ENCODE results near the gene LRRC1. TPM values are rescaled to one million over a fixed set of nuclear protein-coding genes. Genes with fewer than 3 reads are reported as not detected.
A peak's percentile ranks its signal among the peaks of the same experiment; 100 is the strongest.

The LRRC1 gene
- total and polyA plus RNA-seq, 2 of the 13 experiments (the other 11 are each of a cell fraction or from before 2014, with no cell fraction given): 15.6 to 27.7 TPM

GRCh38 chr6:53794720-53795339 lies at the start of gene LRRC1 (continued):
- TF ChIP-seq THRA (CRISPR knock-in tag; IDR thresholded peaks at IDR 0.05; ENCODE audit: borderline replicate concordance) (peak; percentile 54; the same call in 1 of the 2 replicates), MTF2 (CRISPR knock-in tag; IDR thresholded peaks at IDR 0.05; ENCODE audit: borderline replicate concordance) (no peak; the same call in 1 of the 2 replicates), MTERF4 (CRISPR knock-in tag; IDR thresholded peaks at IDR 0.05) (peak; percentile 82), ZNF260 (CRISPR knock-in tag; IDR thresholded peaks at IDR 0.05; ENCODE audit: borderline replicate concordance, low read depth) (no peak), POGZ (CRISPR knock-in tag; IDR thresholded peaks at IDR 0.05) (peak; percentile 94), RARA (CRISPR knock-in tag; IDR thresholded peaks at IDR 0.05) (peak; percentile 71), ZNF691 (CRISPR knock-in tag; IDR thresholded peaks at IDR 0.05; ENCODE audit: borderline replicate concordance, low read depth) (peak; percentile 50; the same call in 1 of the 2 replicates), ADNP (CRISPR knock-in tag; IDR thresholded peaks at IDR 0.05) (no peak), E2F5 (CRISPR knock-in tag; conservative IDR thresholded peaks at IDR 0.05) (0 out of 2 replicates have a peak, but pooled peaks have one; percentile 63), ZBTB10 (CRISPR knock-in tag; IDR thresholded peaks at IDR 0.05; ENCODE audit: borderline replicate concordance) (0 out of 2 replicates have a peak, but pooled peaks have one; percentile 27), PRPF4 (IDR thresholded peaks at IDR 0.05; ENCODE audit: low read depth, low read length, poor library complexity, severe bottlenecking) (no peak), ZNF777 (CRISPR knock-in tag; IDR thresholded peaks at IDR 0.05) (no peak; the same call in 1 of the 2 replicates), ZNF282 (IDR thresholded peaks at IDR 0.05; ENCODE audit: partially characterized antibody) (no peak), BORCS8-MEF2B (CRISPR knock-in tag; IDR thresholded peaks at IDR 0.05) (peak; percentile 29; the same call in 1 of the 2 replicates), ZNF18 (CRISPR knock-in tag; IDR thresholded peaks at IDR 0.05; ENCODE audit: insufficient replicate concordance) (no peak), GABPB1 (CRISPR knock-in tag; IDR thresholded peaks at IDR 0.05) (peak; percentile 91), ZBTB7A (CRISPR knock-in tag; IDR thresholded peaks at IDR 0.05) (0 out of 2 replicates have a peak, but pooled peaks have one; percentile 57), ZNF207 (IDR thresholded peaks at IDR 0.05; ENCODE audit: borderline replicate concordance) (no peak), ZNF563 (CRISPR knock-in tag; IDR thresholded peaks at IDR 0.05) (peak; percentile 86)

Data from HepG2 (cell line).